GM20000 (cell line): Measurements from ENCODE around the gene CFAP100.

Experiments
- DNase-seq: peaks from one replicate; pipeline ENCODE4 v3.0.0; 2012; ENCODE audit warnings: low spot score
- CTCF ChIP-seq: IDR thresholded peaks from 2 replicates; pipeline ENCODE4 v1.5.1; 2012; ENCODE audit warnings: mild to moderate bottlenecking, control low read depth; ENCODE audit errors: extremely low read depth, missing control alignments

CFAP100 gene

GRCh38 chr3:126472277-126473006, 77.7 kb downstream of the CFAP100 start:
- DNase-seq, result peak; percentile 43

DNA sequence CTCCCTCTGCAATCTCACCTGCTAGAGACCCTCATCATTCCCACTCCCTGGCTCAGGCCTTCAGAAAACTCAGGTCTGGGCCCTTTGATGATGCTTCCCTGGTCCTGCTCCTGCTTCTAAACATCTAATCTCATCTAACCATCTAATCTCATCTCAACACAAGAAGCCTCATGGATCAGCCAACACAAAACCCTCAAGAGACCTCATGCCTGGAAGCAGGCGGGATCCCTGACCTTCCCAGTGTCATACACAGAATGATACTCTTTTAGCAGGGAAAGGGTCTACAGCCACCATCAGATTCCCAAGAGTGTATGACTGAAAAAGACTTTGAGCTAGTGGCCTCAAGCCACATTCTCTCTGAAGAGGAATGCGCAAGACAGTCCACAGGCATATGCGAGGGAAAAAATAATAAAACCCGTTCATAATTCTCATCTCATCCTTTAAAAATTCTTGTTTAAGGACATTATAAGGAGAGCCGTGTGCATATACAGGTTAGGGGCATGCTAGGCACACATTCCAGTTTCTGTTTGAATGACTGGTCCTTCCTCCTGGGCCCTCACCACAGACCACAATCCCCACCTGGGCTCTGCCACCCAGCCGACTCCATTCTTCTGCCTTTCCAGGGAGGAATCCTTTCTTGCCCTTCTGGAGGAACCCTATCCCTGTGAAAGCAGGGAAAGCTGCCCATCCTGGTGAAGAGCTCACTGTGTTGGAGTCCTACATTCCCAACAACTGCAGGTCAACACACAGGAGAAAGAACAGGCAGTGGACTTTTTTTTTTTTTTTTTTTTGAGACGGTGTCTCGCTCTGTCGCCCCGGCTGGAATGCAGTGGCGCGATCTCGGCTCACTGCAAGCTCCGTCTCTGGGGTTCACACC, 78.8 kb downstream of the CFAP100 start:
- DNase-seq, result no peak
- TF ChIP-seq CTCF, result no peak

More at GRCh38 chr3:126472277-126473006, 77.7 kb downstream of the CFAP100 start:
- no peak for TF ChIP-seq CTCF

DNA sequence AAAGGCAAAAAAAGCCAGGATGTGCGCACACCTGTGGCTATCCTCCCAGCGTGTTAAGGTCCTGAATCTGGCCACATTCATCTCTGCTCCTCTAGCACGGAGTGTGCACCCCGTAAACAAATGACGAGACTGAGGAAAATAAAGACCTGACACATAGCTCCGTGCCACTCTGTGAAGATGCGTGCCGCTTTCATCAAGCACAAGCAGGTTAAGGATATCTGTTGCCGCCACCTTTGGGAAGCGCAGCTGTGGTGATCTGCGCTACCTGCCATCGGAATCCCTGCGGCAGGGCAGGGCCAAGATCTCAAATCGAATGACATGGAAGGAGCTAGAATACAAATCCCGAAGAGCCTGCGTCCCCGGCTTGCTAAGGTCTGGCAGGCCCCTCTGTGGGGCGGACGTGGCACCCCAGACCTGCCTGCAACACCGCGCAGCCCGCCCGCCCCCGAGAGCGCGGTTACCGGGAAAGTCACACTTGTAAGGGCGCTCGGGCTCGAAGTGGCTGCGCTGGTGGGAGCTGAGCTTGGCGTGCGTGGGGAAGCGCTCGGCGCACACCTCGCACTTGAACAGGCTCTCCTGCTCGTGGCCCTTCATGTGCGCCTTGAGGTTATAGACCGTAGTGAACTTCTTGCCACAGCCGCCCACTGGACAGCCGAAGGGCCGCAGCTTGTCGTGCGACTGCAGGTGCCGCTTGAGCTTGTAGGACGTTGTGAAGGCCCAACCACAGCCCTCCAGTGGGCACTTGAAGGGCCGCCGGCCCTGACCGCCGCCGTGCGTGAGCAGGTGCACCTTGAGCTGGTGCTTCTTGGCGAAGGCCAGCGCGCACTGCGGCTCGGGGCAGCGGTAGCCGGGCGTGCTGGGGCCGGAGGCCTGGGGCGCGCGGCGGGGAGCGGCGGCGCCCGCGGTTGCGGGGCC, 80.0 kb downstream of the CFAP100 start:
- TF ChIP-seq CTCF, result no peak
- peak; percentile 65 for DNase-seq

DNA sequence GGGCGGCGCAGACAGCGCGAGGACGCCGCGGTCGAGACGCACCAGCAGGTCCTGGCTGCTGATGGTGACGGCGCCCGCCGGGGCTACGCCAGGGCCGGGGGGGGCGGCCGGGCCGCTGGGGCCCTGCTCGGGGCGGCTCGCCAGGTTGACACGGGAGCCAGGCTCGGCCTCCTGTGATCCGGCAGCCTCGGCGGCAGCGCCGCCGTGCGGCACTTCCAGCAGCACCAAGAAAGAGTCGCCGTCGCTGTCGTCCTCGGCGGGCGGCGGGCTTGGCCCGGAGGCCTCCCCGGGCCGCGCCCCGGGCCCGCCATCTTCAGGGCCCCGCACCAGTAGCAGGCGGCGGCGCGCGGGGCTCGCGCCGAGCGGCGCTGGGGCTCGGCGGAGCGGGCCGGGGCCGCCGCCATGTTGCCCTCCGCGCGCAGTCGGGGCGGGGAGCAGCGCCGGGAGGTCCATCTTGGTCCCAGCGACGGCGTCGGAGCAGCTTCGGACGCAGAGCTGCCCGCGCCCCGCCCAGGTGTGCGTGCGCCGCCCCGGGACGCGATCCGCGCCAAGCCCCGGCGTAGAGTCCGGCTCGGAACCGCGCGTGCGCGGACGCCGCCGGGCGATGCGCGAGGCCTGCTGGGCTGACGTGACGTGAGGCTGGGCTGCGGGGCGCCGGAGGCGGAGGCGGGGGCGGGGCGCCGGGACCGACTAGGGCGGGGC, 80.9 kb downstream of the CFAP100 start, which contains the start of gene ZXDC:
Gene ZXDC, minus strand, starts transcription at position 479 of the 702 bp plus-strand sequence. Its CDS starts 26 bp downstream, at position 453.
- peak; percentile 100 for DNase-seq
- TF ChIP-seq CTCF, result peak; percentile 63

DNA sequence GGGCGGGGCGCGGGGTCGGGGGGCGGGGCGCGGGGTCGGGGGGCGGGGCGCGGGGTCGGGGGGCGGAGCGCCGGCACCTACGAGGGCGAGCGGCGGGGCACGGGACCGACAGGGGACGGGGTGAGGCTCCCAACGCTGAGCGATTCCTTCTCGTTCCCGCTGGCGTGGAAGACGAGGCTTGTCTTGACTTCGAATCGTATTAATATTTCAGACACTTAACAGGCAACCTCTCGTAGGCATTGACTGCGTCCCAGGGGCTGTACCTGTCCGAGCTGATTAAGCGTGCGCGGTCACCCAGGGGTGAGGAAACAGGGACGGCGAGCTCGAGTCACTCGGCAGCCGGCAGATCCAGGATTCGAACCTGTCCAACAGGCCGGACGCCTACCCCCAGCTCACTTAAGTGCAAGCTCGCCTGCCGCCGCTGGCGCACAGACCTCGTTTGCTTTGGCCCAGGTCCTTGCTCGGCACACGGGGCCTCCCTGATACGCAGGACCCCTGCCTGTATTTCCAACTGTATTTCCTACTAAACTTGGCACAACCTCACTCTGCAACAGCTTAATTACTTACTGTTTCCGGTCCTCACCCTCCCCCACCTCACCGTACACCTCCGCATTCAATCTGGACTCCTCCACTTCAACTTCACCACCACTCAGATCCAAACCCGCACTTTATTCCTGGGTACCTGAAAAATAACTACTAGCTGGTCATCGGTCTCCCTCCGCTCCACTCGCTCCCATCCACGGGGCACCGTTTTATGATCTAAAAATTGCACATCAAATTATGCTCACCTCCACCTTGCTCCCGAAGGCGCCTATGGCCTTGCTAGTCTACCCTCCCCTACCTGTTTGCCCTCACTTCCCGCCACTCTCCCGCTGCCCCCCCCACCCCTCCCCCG, 81.7 kb downstream of the CFAP100 start:
- DNase-seq, result no peak
- no peak for TF ChIP-seq CTCF

DNA sequence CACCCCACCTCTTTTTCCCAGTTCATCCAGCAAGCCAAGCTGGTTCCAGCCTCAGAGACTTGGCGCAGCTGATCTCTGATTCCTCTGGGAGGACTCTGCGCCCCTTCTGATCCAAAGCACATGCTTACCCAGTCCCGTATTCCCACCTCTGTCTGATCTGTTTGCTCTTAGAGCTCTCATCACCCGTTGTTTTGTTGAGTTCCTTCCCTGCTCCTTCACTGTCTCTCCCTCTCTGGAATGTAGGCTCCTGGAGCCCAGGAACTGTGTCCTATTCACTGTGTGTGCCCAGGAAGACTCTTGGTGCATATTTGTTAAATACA, 82.3 kb downstream of the CFAP100 start:
- DNase-seq, result no peak
- TF ChIP-seq CTCF, result no peak
